GM12874 (cell line): ENCODE data around the gene ATP11A.

Source experiments
- TF ChIP-seq, protein P1 (sequence below): IDR thresholded peaks from 2 replicates; pipeline ENCODE4 v1.5.1; 2011; ENCODE audit warnings: low read depth, mild to moderate bottlenecking, control low read depth, low read length, moderate library complexity; ENCODE audit not compliant: insufficient read depth

ATP11A gene

GRCh38 chr13:112779856-112780604 lies 90.2 kb downstream of the ATP11A start:
- TF ChIP-seq, protein P1, sequence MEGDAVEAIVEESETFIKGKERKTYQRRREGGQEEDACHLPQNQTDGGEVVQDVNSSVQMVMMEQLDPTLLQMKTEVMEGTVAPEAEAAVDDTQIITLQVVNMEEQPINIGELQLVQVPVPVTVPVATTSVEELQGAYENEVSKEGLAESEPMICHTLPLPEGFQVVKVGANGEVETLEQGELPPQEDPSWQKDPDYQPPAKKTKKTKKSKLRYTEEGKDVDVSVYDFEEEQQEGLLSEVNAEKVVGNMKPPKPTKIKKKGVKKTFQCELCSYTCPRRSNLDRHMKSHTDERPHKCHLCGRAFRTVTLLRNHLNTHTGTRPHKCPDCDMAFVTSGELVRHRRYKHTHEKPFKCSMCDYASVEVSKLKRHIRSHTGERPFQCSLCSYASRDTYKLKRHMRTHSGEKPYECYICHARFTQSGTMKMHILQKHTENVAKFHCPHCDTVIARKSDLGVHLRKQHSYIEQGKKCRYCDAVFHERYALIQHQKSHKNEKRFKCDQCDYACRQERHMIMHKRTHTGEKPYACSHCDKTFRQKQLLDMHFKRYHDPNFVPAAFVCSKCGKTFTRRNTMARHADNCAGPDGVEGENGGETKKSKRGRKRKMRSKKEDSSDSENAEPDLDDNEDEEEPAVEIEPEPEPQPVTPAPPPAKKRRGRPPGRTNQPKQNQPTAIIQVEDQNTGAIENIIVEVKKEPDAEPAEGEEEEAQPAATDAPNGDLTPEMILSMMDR, result no peak

- TF ChIP-seq, protein P1, result no peak
Measured at GRCh38 chr13:112781287-112781686, 91.4 kb downstream of the ATP11A start.

DNA sequence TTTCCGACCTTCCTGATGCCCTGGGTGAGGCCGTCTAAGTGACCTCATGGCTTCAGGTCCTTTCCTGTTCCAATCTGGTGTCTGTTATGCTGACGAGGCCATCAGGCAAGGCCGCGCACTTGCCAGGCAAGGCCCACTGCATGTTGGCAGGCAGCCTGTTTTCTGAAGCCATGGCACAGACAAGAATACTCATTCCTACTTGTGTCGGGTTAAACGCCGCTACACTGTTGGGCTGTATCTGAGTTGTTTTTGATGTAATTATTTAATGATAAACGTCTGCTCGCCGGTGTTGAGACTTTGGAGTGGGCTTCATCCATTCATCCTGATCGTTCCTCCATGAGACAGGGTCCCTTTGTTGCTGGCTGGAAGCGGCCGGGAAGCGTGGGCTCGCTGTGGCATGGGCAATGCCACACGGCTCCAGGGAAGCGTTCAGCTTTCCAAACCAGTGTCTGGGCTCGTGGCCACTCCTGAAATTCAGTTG lies 92.1 kb downstream of the ATP11A start:
- TF ChIP-seq, protein P1, result no peak

GRCh38 chr13:112782429-112783010 lies 92.7 kb downstream of the ATP11A start:
- TF ChIP-seq, protein P1, result no peak

DNA sequence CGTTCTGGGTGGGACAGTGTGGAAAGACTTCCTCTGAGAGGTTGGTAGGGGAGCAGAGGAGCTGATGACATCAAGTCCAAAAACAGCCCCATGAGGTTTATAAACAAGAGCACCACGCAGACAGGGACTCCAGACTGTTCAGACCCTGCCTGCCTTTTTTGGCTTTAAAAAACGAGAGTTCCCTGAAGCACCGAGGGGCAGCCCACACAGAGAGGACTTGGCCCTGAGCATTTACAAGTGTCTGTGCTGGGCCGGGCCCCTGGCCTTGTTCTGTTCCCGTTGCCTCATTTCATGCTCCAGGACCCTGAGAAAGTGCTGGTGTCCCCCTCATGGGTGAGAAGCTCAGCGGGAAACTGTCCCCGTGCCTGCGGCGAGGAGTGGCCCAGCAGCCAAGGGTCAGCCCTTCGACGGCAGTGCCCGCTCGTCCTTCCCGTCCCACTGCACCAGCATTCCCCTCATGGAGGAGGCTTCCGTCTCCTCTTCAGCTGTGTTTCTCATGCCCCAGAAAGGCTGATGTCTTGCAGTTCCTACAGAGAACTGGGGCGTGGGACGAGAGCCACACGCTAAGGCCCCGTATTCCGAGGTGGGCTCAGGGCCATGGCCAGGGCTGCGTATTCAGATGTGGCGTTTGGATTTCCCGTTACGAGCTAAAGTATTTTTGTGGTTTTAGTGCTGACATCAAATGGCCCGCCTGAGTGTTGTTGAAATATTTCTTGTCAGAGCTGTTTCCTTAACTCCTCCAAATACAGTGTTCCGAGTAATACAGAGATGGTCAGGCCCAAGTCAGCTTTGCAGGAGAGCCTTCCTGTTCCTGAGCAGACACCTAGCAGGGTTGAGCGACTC lies 93.5 kb downstream of the ATP11A start:
- TF ChIP-seq, protein P1, result no peak

- TF ChIP-seq, protein P1, result no peak
Measured at GRCh38 chr13:112783978-112784371, 94.1 kb downstream of the ATP11A start.

DNA sequence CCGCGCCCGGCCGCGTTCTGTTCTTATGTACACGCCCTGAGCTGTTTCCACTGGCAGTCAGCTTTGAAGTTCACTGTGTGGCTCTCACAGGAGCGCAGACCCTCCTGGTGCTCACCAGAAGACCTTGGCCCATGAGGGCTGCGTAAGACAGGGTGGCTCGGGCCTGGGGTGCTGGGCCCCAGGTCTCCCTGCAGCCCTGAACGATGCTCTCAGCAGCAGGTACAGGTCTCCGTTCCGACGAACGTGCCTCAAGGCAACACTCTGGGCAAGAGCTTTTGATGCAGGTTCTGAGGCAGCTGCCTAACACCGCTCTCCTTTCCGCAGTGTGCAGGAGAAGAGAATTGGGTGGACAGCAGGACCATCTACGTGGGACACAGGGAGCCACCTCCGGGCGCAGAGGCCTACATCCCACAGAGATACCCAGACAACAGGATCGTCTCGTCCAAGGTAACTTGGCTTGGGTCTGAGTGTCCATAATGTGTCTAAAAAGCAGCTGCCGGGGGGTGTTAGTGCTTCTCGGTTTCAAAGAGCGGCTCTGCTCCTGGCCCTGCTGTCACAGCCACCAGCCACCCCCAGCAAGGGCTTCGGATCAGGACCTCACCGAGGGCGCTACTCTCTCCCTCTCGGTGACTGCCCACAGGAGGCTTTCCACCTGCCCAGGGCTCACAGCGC lies 95.1 kb downstream of the ATP11A start:
- TF ChIP-seq, protein P1, result no peak
